ENCODE results near the gene ECE2. TPM values are rescaled to one million over a fixed set of nuclear protein-coding genes. Genes with fewer than 3 reads are reported as not detected.

ECE2 gene
- polyA plus RNA-seq, 1 donor from 2014 or later, result 0.22 TPM

DNA sequence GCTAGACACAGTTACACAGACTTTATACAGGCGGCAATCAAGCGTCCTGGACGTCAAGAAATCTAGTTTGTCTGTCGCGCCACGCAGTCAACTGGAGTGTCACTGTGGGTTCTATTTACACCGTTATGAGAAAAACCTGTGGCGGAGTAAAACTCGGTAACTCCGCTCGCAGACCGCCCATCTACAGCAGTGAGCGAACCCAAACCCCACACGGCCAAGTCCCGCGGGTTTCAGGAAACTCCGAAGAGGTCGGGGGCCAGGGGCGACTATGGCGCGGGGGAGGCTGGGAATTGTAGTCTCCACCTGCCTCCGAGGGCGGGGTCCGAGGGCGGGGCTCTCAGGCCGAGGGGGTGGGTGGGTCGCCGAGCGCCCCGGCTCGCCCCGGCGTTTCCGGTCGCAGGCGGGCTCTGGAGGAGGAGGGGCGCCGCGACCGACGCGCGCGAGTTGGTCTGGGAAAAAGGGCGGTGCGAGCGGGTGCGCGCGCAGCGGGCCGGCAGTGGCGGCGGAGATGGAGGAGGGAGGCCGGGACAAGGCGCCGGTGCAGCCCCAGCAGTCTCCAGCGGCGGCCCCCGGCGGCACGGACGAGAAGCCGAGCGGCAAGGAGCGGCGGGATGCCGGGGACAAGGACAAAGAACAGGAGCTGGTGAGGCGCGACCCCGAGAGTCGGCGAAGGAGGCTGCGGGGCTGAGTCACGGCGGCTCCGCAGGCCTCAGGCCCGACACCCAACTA lies 23.1 kb downstream of the ECE2 start, which contains the start of gene PSMD2:
Gene PSMD2 (plus strand): TSS at position 483 of the 729 bp plus-strand sequence. CDS start 26 bp downstream, at position 509.
- H3K27me3 ChIP-seq (ENCODE audit: insufficient read depth, low read depth, low read length), result no peaks in the 10 kb centered on the region
- peak within 1 kb of the TSS; percentile 65 for H3K4me2 ChIP-seq (ENCODE audit: low read length)
- no peaks in the 10 kb centered on the region for H3K36me3 ChIP-seq (ENCODE audit: insufficient read depth, low read length)
- H3K79me2 ChIP-seq (replicated peaks; ENCODE audit: insufficient read depth, low read length), result peaks cover 21% of the 10 kb centered on the region
- H3K9me3 ChIP-seq (ENCODE audit: low read length), result no peaks in the 10 kb centered on the region
- H3K9ac ChIP-seq (ENCODE audit: low read length), result peak within 1 kb of the TSS; percentile 92
- no peaks in the 10 kb centered on the region for H4K20me1 ChIP-seq (ENCODE audit: insufficient read depth)
- no peaks in the 10 kb centered on the region for H3K9me2 ChIP-seq (ENCODE audit: insufficient read depth, low read length)
- H3F3A ChIP-seq (ENCODE audit: insufficient read depth, low read length, poor library complexity, severe bottlenecking), result no peaks in the 10 kb centered on the region
- peak within 1 kb of the TSS; percentile 80 for H2AFZ ChIP-seq (ENCODE audit: low read depth, low read length)
- peak within 1 kb of the TSS; percentile 96 for H3K4me3 ChIP-seq (ENCODE audit: low read length)
- H3K27ac ChIP-seq (ENCODE audit: low read length), result peak within 1 kb of the TSS; percentile 84
- TF ChIP-seq RAD21 (conservative IDR thresholded peaks at IDR 0.05), result peak; percentile 34
- TF ChIP-seq MXI1 (conservative IDR thresholded peaks at IDR 0.05; ENCODE audit: poor library complexity, severe bottlenecking), result peak; percentile 78
- TF ChIP-seq EP300 (conservative IDR thresholded peaks at IDR 0.05; ENCODE audit: poor library complexity, severe bottlenecking), result peak; percentile 32
- peak; percentile 96 for TF ChIP-seq POLR2AphosphoS5 (IDR thresholded peaks at IDR 0.05)
- no peak for TF ChIP-seq TAF1 (IDR thresholded peaks at IDR 0.05; ENCODE audit: low read depth)
- TF ChIP-seq, protein P1, sequence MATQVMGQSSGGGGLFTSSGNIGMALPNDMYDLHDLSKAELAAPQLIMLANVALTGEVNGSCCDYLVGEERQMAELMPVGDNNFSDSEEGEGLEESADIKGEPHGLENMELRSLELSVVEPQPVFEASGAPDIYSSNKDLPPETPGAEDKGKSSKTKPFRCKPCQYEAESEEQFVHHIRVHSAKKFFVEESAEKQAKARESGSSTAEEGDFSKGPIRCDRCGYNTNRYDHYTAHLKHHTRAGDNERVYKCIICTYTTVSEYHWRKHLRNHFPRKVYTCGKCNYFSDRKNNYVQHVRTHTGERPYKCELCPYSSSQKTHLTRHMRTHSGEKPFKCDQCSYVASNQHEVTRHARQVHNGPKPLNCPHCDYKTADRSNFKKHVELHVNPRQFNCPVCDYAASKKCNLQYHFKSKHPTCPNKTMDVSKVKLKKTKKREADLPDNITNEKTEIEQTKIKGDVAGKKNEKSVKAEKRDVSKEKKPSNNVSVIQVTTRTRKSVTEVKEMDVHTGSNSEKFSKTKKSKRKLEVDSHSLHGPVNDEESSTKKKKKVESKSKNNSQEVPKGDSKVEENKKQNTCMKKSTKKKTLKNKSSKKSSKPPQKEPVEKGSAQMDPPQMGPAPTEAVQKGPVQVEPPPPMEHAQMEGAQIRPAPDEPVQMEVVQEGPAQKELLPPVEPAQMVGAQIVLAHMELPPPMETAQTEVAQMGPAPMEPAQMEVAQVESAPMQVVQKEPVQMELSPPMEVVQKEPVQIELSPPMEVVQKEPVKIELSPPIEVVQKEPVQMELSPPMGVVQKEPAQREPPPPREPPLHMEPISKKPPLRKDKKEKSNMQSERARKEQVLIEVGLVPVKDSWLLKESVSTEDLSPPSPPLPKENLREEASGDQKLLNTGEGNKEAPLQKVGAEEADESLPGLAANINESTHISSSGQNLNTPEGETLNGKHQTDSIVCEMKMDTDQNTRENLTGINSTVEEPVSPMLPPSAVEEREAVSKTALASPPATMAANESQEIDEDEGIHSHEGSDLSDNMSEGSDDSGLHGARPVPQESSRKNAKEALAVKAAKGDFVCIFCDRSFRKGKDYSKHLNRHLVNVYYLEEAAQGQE (IDR thresholded peaks at IDR 0.05; ENCODE audit: borderline replicate concordance), result no peak
- TF ChIP-seq SMC3 (conservative IDR thresholded peaks at IDR 0.05; ENCODE audit: poor library complexity), result peak; percentile 28
- TF ChIP-seq EZH2 (IDR thresholded peaks at IDR 0.05; ENCODE audit: borderline replicate concordance, insufficient read depth, low read length, poor library complexity, severe bottlenecking), result no peak
- TF ChIP-seq, protein P2, sequence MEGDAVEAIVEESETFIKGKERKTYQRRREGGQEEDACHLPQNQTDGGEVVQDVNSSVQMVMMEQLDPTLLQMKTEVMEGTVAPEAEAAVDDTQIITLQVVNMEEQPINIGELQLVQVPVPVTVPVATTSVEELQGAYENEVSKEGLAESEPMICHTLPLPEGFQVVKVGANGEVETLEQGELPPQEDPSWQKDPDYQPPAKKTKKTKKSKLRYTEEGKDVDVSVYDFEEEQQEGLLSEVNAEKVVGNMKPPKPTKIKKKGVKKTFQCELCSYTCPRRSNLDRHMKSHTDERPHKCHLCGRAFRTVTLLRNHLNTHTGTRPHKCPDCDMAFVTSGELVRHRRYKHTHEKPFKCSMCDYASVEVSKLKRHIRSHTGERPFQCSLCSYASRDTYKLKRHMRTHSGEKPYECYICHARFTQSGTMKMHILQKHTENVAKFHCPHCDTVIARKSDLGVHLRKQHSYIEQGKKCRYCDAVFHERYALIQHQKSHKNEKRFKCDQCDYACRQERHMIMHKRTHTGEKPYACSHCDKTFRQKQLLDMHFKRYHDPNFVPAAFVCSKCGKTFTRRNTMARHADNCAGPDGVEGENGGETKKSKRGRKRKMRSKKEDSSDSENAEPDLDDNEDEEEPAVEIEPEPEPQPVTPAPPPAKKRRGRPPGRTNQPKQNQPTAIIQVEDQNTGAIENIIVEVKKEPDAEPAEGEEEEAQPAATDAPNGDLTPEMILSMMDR (IDR thresholded peaks at IDR 0.05; ENCODE audit: poor library complexity, severe bottlenecking), result no peak

DNA sequence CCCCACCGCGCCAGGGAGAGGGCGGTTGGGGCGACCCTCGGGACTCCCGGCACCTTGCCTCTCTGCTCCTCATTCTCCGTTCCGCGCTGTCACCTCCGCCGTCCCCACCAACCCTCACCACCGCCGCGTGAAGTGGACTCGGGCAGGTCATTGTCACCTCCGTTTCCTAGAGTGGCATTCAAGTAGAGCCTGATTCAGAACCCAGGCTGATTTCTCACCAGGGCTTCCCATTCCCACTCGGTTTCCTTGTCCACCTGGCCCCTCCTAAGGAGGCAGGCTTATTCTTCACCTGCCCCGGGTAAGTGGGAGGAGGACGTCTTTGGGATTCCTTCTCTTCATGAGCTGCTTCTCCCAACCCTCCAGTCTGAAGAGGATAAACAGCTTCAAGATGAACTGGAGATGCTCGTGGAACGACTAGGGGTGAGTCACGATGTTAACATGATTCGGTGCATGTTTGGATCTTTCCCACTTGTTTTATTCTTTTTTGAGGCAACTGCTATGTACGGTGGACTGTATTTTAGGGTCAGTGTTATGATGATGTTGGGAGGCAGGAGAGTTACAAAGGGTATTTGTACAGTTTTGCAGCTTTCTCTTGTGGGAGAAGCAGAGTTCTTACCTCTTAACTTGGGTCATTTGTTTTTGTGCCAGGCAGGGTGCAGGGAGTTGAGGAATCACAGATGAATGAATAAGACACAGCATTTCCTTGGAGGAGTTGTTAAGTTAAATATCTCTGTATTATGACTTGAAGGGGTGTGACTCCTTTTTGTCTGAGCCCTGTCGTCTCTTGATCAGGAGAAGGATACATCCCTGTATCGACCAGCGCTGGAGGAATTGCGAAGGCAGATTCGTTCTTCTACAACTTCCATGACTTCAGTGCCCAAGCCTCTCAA lies 23.9 kb downstream of the ECE2 start:
- peak overlapping the region; percentile 96 for H3K4me3 ChIP-seq (ENCODE audit: low read length)
- H3K4me2 ChIP-seq (ENCODE audit: low read length), result peak overlapping the region; percentile 65
- no peaks in the 10 kb centered on the region for H3K36me3 ChIP-seq (ENCODE audit: insufficient read depth, low read length)
- no peaks in the 10 kb centered on the region for H3F3A ChIP-seq (ENCODE audit: insufficient read depth, low read length, poor library complexity, severe bottlenecking)
- H3K9me2 ChIP-seq (ENCODE audit: insufficient read depth, low read length), result no peaks in the 10 kb centered on the region
- peak overlapping the region; percentile 92 for H3K9ac ChIP-seq (ENCODE audit: low read length)
- H3K27me3 ChIP-seq (ENCODE audit: insufficient read depth, low read depth, low read length), result no peaks in the 10 kb centered on the region
- H3K79me2 ChIP-seq (replicated peaks; ENCODE audit: insufficient read depth, low read length), result peaks cover 21% of the 10 kb centered on the region
- H4K20me1 ChIP-seq (ENCODE audit: insufficient read depth), result no peaks in the 10 kb centered on the region
- H2AFZ ChIP-seq (ENCODE audit: low read depth, low read length), result peak overlapping the region; percentile 80
- peak overlapping the region; percentile 84 for H3K27ac ChIP-seq (ENCODE audit: low read length)
- H3K9me3 ChIP-seq (ENCODE audit: low read length), result no peaks in the 10 kb centered on the region
- TF ChIP-seq SMC3 (conservative IDR thresholded peaks at IDR 0.05; ENCODE audit: poor library complexity) (peak; percentile 28), EP300 (conservative IDR thresholded peaks at IDR 0.05; ENCODE audit: poor library complexity, severe bottlenecking) (no peak), MXI1 (conservative IDR thresholded peaks at IDR 0.05; ENCODE audit: poor library complexity, severe bottlenecking) (peak; percentile 46), EZH2 (IDR thresholded peaks at IDR 0.05; ENCODE audit: borderline replicate concordance, insufficient read depth, low read length, poor library complexity, severe bottlenecking) (no peak)
